PC-3 (cell line): ENCODE results near the gene NEO1. TPM values are rescaled to one million over a fixed set of nuclear protein-coding genes. Genes with fewer than 3 reads are reported as not detected.

Experiments
- ATAC-seq: fragments of 200-7000 bp; cut with Tn5 transposase; 2 replicates; pipeline ENCODE4 v1.9.1; 2020; ENCODE audit warnings: mild to moderate bottlenecking, moderate library complexity
- BruUV-seq: library from RNA; stranded (reverse); fragments of 400-500 nt; replicated peaks from 2 replicates; lab custom pipeline; 2021; lab: Mats Ljungman, UMichigan
- CTCF ChIA-PET: fragments of 300-600 bp; sonication (Branson Sonifier 250); formaldehyde crosslinking; loops from one replicate; lab custom pipeline; 2022; ENCODE audit warnings: antibody characterized with exemption; lab: Charles Lee
- POLR2A ChIA-PET: fragments of 300-600 bp; sonication (Branson Sonifier 250); formaldehyde crosslinking; loops from one replicate; lab custom pipeline; 2022; ENCODE audit warnings: antibody characterized with exemption; ENCODE audit not compliant: unreplicated experiment; lab: Charles Lee
- DNase-seq: peaks from one replicate; pipeline ENCODE4 v3.0.0-alpha.2; 2015
- H2AFZ ChIP-seq: fragments of 300-600 bp; sonication (generic); 2 replicates; pipeline ENCODE4 v1.6.0; 2016; ENCODE audit warnings: antibody characterized with exemption, low read length
- H3F3A ChIP-seq: fragments of 300-600 bp; sonication (generic); one replicate; pipeline ENCODE4 v1.6.0; 2017; ENCODE audit warnings: antibody characterized with exemption, low read length, control low read depth, mild to moderate bottlenecking; ENCODE audit not compliant: unreplicated experiment
- H3K27ac ChIP-seq: fragments of 300-600 bp; sonication (generic); 2 replicates; pipeline ENCODE4 v1.5.1; 2016; ENCODE audit warnings: mild to moderate bottlenecking, low read length
- H3K27me3 ChIP-seq: fragments of 300-600 bp; sonication (generic); 2 replicates; pipeline ENCODE4 v1.6.1; 2016; ENCODE audit warnings: low read length, mixed read lengths
- H3K36me3 ChIP-seq: fragments of 300-600 bp; sonication (generic); 2 replicates; pipeline ENCODE4 v1.6.1; 2016; ENCODE audit warnings: low read depth, mixed run types, low read length, mixed read lengths
- H3K4me1 ChIP-seq: fragments of 300-600 bp; sonication (generic); 2 replicates; pipeline ENCODE4 v1.5.1; 2016; ENCODE audit warnings: low read length; ENCODE audit not compliant: insufficient read depth
- H3K4me2 ChIP-seq: fragments of 300-600 bp; sonication (generic); 2 replicates; pipeline ENCODE4 v1.6.0; 2016; ENCODE audit warnings: low read length
- H3K4me3 ChIP-seq: fragments of 300-600 bp; sonication (generic); 2 replicates; pipeline ENCODE4 v1.5.1; 2016; ENCODE audit warnings: mild to moderate bottlenecking, low read length, mixed read lengths
- H3K79me2 ChIP-seq: fragments of 300-600 bp; sonication (generic); 2 replicates; pipeline ENCODE4 v1.6.1; 2017; ENCODE audit warnings: low read length, mixed read lengths
- H3K9ac ChIP-seq: fragments of 300-600 bp; sonication (generic); 2 replicates; pipeline ENCODE4 v1.6.0; 2016; ENCODE audit warnings: mild to moderate bottlenecking, low read length
- H3K9me2 ChIP-seq: fragments of 300-600 bp; sonication (generic); replicated peaks from 2 replicates; pipeline ENCODE4 v1.6.1; 2016; ENCODE audit warnings: mixed run types, low read length, mixed read lengths
- H3K9me3 ChIP-seq: fragments of 300-600 bp; sonication (generic); 2 replicates; pipeline ENCODE4 v1.6.1; 2016; ENCODE audit warnings: low read length, mixed read lengths
- H4K20me1 ChIP-seq: fragments of 300-600 bp; sonication (generic); 2 replicates; pipeline ENCODE4 v1.6.1; 2016; ENCODE audit warnings: low read length, mixed read lengths
- EZH2 ChIP-seq: fragments of 300-600 bp; sonication (generic); IDR thresholded peaks from one replicate; pipeline ENCODE4 v1.6.1; 2017; ENCODE audit warnings: antibody characterized with exemption, mild to moderate bottlenecking, low read length; ENCODE audit not compliant: unreplicated experiment
- EZH2phosphoT487 ChIP-seq: fragments of 300-600 bp; sonication (generic); IDR thresholded peaks from 2 replicates; pipeline ENCODE4 v1.6.1; 2018; ENCODE audit warnings: mild to moderate bottlenecking, antibody characterized with exemption, low read length, borderline replicate concordance
- intact Hi-C: fragments of 100-400 bp; cut with micrococcal nuclease; formaldehyde crosslinking; loops from 2 replicates; pipeline ENCODE4 v1.9.0; 2023
- total RNA-seq: library from RNA; depleted of rRNA; stranded (reverse); fragments of >200 nt; gene quantifications from 2 replicates; pipeline ENCODE4 v1.2.3, GENCODE V29; 2014
- TF ChIP-seq, protein P1 (sequence below): fragments of 300-600 bp; sonication (generic); conservative IDR thresholded peaks from 2 replicates; pipeline ENCODE4 v1.5.1; 2017; ENCODE audit warnings: antibody characterized with exemption, low read depth, mild to moderate bottlenecking, low read length

Gene NEO1
- total RNA-seq, 1 experiment from 2014 or later = 1.2 TPM

DNA sequence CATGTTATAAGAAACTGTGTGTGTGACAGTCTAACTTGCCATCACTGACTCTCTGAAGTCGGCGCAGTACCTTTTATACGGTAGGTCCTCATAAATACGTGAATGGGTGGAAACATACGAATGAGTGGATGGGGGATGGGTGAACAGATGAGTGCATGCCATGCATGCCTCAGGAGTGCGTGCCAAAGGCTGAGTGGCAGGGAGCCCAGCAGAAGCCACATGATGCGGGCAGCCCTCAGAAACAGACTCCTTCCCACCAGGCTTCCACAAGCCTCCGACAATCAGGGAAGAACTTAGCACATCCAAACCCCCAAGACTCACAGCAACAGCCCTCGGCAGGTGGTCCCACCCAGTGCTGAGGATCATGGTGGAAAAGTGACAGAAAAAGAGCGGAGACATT is 299.8 kb downstream of the NEO1 start:
- Histone ChIP-seq H3K79me2 (no peaks in the 10 kb centered on the region), H3K9me3 (no peaks in the 10 kb centered on the region), H4K20me1 (no peaks in the 10 kb centered on the region), H3K27ac (no peak overlapping the region), H3K4me3 (no peak overlapping the region), H3K27me3 (peaks cover 49% of the 10 kb centered on the region), H3K4me1 (no peaks in the 10 kb centered on the region), H3F3A (no peaks in the 10 kb centered on the region), H2AFZ (no peak overlapping the region), H3K9me2 (no peaks in the 10 kb centered on the region), H3K36me3 (no peaks in the 10 kb centered on the region), H3K9ac (no peak overlapping the region), H3K4me2 (no peak overlapping the region)
- no TSS peak for BruUV-seq
- POLR2A ChIA-PET = no interaction called here
- CTCF ChIA-PET = no interaction called here
- TF ChIP-seq EZH2 (no peak), EZH2phosphoT487 (no peak)
- TF ChIP-seq, protein P1, sequence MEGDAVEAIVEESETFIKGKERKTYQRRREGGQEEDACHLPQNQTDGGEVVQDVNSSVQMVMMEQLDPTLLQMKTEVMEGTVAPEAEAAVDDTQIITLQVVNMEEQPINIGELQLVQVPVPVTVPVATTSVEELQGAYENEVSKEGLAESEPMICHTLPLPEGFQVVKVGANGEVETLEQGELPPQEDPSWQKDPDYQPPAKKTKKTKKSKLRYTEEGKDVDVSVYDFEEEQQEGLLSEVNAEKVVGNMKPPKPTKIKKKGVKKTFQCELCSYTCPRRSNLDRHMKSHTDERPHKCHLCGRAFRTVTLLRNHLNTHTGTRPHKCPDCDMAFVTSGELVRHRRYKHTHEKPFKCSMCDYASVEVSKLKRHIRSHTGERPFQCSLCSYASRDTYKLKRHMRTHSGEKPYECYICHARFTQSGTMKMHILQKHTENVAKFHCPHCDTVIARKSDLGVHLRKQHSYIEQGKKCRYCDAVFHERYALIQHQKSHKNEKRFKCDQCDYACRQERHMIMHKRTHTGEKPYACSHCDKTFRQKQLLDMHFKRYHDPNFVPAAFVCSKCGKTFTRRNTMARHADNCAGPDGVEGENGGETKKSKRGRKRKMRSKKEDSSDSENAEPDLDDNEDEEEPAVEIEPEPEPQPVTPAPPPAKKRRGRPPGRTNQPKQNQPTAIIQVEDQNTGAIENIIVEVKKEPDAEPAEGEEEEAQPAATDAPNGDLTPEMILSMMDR = no peak
- intact Hi-C loops = no loop called here
- ATAC-seq = no peak
- DNase-seq = no peak

DNA sequence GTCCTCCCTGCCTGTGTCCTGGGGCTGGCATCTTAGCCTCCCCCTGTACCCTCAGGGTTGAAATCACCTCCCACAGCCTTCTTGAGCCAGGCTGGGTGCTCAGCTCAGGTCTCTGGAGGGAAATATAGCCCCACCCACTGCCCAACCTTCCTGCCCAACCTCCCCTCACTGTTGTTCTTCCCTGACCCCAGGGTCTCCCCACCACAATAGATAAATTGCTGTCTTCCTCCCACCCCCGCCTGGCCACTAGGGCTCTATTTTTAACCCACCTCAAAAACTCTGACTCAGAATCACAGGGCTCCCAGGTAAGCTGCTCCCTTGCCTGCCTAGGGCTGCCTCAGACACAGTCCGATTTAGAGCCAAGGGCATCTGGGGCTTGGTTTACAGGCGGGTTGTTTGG is 301.5 kb downstream of the NEO1 start:
- TF ChIP-seq, protein P1 = no peak
- TF ChIP-seq EZH2phosphoT487 = no peak
- no peak for TF ChIP-seq EZH2
- Histone ChIP-seq H3K4me3 (no peak overlapping the region), H3K9me2 (no peaks in the 10 kb centered on the region), H3K4me1 (no peaks in the 10 kb centered on the region), H3K4me2 (no peak overlapping the region), H3K79me2 (no peaks in the 10 kb centered on the region), H3F3A (no peaks in the 10 kb centered on the region), H3K36me3 (no peaks in the 10 kb centered on the region), H3K9ac (no peak overlapping the region), H3K9me3 (no peaks in the 10 kb centered on the region), H2AFZ (no peak overlapping the region), H3K27ac (no peak overlapping the region), H4K20me1 (no peaks in the 10 kb centered on the region), H3K27me3 (peaks cover 66% of the 10 kb centered on the region)
- DNase-seq (no peak), ATAC-seq (no peak)
- ChIA-PET CTCF (no interaction called here), POLR2A (no interaction called here)
- intact Hi-C loops = no loop called here
- no TSS peak for BruUV-seq

DNA sequence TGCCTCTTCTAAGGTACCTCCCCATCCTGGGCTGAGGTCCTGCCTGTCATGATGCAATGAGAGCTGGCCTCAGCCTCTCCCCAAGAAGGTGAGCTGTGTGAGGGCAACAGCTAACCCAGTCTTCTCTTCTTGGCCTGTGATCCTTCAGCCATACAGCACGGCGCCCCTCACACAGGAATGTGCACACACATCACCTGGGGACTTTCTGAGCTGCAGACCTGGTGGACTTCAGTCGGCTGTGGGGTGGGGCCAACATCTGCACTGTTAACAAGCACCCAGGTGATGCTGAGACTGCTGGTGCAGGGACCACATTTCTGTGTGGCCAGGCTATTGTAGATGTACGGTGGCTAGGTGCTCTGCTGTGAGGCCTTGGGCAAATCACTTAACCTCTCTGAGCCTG is 302.0 kb downstream of the NEO1 start:
- intact Hi-C loops = no loop called here
- Histone ChIP-seq H3K4me3 (no peak overlapping the region), H3K27me3 (peaks cover 71% of the 10 kb centered on the region), H3K4me1 (no peaks in the 10 kb centered on the region), H3F3A (no peaks in the 10 kb centered on the region), H3K4me2 (no peak overlapping the region), H3K9me3 (no peaks in the 10 kb centered on the region), H3K79me2 (no peaks in the 10 kb centered on the region), H2AFZ (no peak overlapping the region), H3K9ac (no peak overlapping the region), H3K27ac (no peak overlapping the region), H3K9me2 (no peaks in the 10 kb centered on the region), H4K20me1 (no peaks in the 10 kb centered on the region), H3K36me3 (no peaks in the 10 kb centered on the region)
- ChIA-PET POLR2A (no interaction called here), CTCF (no interaction called here)
- DNase-seq = no peak
- TF ChIP-seq EZH2phosphoT487 (no peak), EZH2 (no peak)
- TF ChIP-seq, protein P1 = no peak
- ATAC-seq = no peak
- BruUV-seq = no TSS peak
